ENCODE measurements around the gene CLTCL1. TPM values are rescaled to one million over a fixed set of nuclear protein-coding genes. Genes with fewer than 3 reads are reported as not detected.
"Not testable (repeated sequence)": the region's sequence is repeated elsewhere in the genome, so short reads cannot be mapped to it uniquely, and the experiment has no call there.

Gene CLTCL1
- total RNA-seq, 1 experiment from 2014 or later: 7.9 TPM

GRCh38 chr22:19260194-19260593 is 31.3 kb downstream of the CLTCL1 start:
- Mint-ChIP-seq H3K4me3 (ENCODE audit: unreplicated experiment) (no peak overlapping the region), H3K4me1 (ENCODE audit: low read depth, unreplicated experiment) (no peaks in the 10 kb centered on the region), H3K27me3 (ENCODE audit: insufficient read depth, unreplicated experiment) (no peaks in the 10 kb centered on the region), H3K9me3 (ENCODE audit: unreplicated experiment) (no peaks in the 10 kb centered on the region), H3K27ac (ENCODE audit: unreplicated experiment) (no peak overlapping the region), H3K36me3 (ENCODE audit: insufficient read depth, unreplicated experiment) (peaks cover 5% of the 10 kb centered on the region)
- Histone ChIP-seq H3K27me3 (replicated peaks; ENCODE audit: control insufficient read depth, insufficient read depth, low read length) (no peaks in the 10 kb centered on the region), H3K36me3 (ENCODE audit: control insufficient read depth, insufficient read depth, low read length) (no peaks in the 10 kb centered on the region), H3K4me3 (ENCODE audit: low read depth, low read length) (no peak overlapping the region), H3K4me1 (no peaks in the 10 kb centered on the region), H3K9me3 (0 out of 2 replicates have a peak, but pooled peaks cover 3% of the 10 kb centered on the region)
- no TSS peak for BruUV-seq (replicated peaks)
- ChIA-PET CTCF (no interaction called here), POLR2A (no interaction called here)
- intact Hi-C loops (cut with micrococcal nuclease; ENCODE audit: unreplicated experiment): no loop called here
- TF ChIP-seq CTCF (IDR thresholded peaks at IDR 0.05; ENCODE audit: insufficient read depth in 1 of 2, low read depth in 1 of 2, low read length in 1 of 2, severe bottlenecking in 1 of 2, unreplicated experiment in 1 of 2): no peak
- DNase-seq: no peak

GRCh38 chr22:19258968-19259288 is 32.6 kb downstream of the CLTCL1 start:
- H3K27me3 ChIP-seq (replicated peaks; ENCODE audit: control insufficient read depth, insufficient read depth, low read length); H3K9me3 ChIP-seq; DNase-seq; POLR2A ChIA-PET; H3K4me1 ChIP-seq; H3K4me3 ChIP-seq (ENCODE audit: low read depth, low read length); H3K27me3 Mint-ChIP-seq (ENCODE audit: insufficient read depth, unreplicated experiment); BruUV-seq (replicated peaks); H3K4me3 Mint-ChIP-seq (ENCODE audit: unreplicated experiment); H3K36me3 ChIP-seq (ENCODE audit: control insufficient read depth, insufficient read depth, low read length); H3K4me1 Mint-ChIP-seq (ENCODE audit: low read depth, unreplicated experiment); CTCF ChIA-PET; intact Hi-C loops (cut with micrococcal nuclease; ENCODE audit: unreplicated experiment); H3K36me3 Mint-ChIP-seq (ENCODE audit: insufficient read depth, unreplicated experiment); H3K9me3 Mint-ChIP-seq (ENCODE audit: unreplicated experiment); H3K27ac Mint-ChIP-seq (ENCODE audit: unreplicated experiment): not testable (repeated sequence)

GRCh38 chr22:19258371-19258770 is 33.1 kb downstream of the CLTCL1 start:
- BruUV-seq (replicated peaks): no TSS peak
- no peaks in the 10 kb centered on the region for H3K27me3 ChIP-seq (replicated peaks; ENCODE audit: control insufficient read depth, insufficient read depth, low read length)
- no peak for DNase-seq
- ChIA-PET CTCF (no interaction called here), POLR2A (no interaction called here)
- Mint-ChIP-seq H3K4me1 (ENCODE audit: low read depth, unreplicated experiment) (no peaks in the 10 kb centered on the region), H3K36me3 (ENCODE audit: insufficient read depth, unreplicated experiment) (peaks cover 5% of the 10 kb centered on the region), H3K9me3 (ENCODE audit: unreplicated experiment) (no peaks in the 10 kb centered on the region), H3K27ac (ENCODE audit: unreplicated experiment) (no peak overlapping the region), H3K27me3 (ENCODE audit: insufficient read depth, unreplicated experiment) (no peaks in the 10 kb centered on the region), H3K4me3 (ENCODE audit: unreplicated experiment) (no peak overlapping the region)
- 0 out of 2 replicates have a peak, but pooled peaks cover 3% of the 10 kb centered on the region for H3K9me3 ChIP-seq
- intact Hi-C loops (cut with micrococcal nuclease; ENCODE audit: unreplicated experiment): no loop called here
- no peak for TF ChIP-seq CTCF (IDR thresholded peaks at IDR 0.05; ENCODE audit: insufficient read depth in 1 of 2, low read depth in 1 of 2, low read length in 1 of 2, severe bottlenecking in 1 of 2, unreplicated experiment in 1 of 2)
- no peaks in the 10 kb centered on the region for H3K36me3 ChIP-seq (ENCODE audit: control insufficient read depth, insufficient read depth, low read length)
- H3K4me3 ChIP-seq (ENCODE audit: low read depth, low read length): no peak overlapping the region
- no peaks in the 10 kb centered on the region for H3K4me1 ChIP-seq

- H3K27me3 ChIP-seq (replicated peaks; ENCODE audit: control insufficient read depth, insufficient read depth, low read length); intact Hi-C loops (cut with micrococcal nuclease; ENCODE audit: unreplicated experiment); H3K9me3 ChIP-seq; H3K9me3 Mint-ChIP-seq (ENCODE audit: unreplicated experiment); H3K36me3 ChIP-seq (ENCODE audit: control insufficient read depth, insufficient read depth, low read length); BruUV-seq (replicated peaks); H3K27me3 Mint-ChIP-seq (ENCODE audit: insufficient read depth, unreplicated experiment); H3K4me3 ChIP-seq (ENCODE audit: low read depth, low read length); DNase-seq; H3K4me1 ChIP-seq; H3K4me1 Mint-ChIP-seq (ENCODE audit: low read depth, unreplicated experiment); H3K36me3 Mint-ChIP-seq (ENCODE audit: insufficient read depth, unreplicated experiment); H3K27ac Mint-ChIP-seq (ENCODE audit: unreplicated experiment); POLR2A ChIA-PET; H3K4me3 Mint-ChIP-seq (ENCODE audit: unreplicated experiment): not testable (repeated sequence)
- CTCF ChIA-PET: interaction anchor here (0.6 kb wide), 1 partner anchor 78 kb away, joined by 4 read pairs; no protein-coding TSS in a partner anchor
Measured at GRCh38 chr22:19256362-19256761, 35.2 kb downstream of the CLTCL1 start.

All from Caco-2 (cell line).